NCI-H2196 (cell line): ENCODE results near the gene DNAJC12.
"Not testable (repeated sequence)": the region's sequence is repeated elsewhere in the genome, so short reads cannot be mapped to it uniquely, and the experiment has no call there.

Experiments used
- DNase-seq: peaks from one replicate; lab custom pipeline; 2025; ENCODE audit not compliant: unreplicated experiment; lab: John Stamatoyannopoulos, UW

Gene DNAJC12

GRCh38 chr10:67837541-67838314 is at the start of gene DNAJC12:
Gene DNAJC12, minus strand, starts transcription at chr10:67838188. Its CDS starts 177 bp downstream, at chr10:67838011.
- peak; percentile 52 for DNase-seq

DNA sequence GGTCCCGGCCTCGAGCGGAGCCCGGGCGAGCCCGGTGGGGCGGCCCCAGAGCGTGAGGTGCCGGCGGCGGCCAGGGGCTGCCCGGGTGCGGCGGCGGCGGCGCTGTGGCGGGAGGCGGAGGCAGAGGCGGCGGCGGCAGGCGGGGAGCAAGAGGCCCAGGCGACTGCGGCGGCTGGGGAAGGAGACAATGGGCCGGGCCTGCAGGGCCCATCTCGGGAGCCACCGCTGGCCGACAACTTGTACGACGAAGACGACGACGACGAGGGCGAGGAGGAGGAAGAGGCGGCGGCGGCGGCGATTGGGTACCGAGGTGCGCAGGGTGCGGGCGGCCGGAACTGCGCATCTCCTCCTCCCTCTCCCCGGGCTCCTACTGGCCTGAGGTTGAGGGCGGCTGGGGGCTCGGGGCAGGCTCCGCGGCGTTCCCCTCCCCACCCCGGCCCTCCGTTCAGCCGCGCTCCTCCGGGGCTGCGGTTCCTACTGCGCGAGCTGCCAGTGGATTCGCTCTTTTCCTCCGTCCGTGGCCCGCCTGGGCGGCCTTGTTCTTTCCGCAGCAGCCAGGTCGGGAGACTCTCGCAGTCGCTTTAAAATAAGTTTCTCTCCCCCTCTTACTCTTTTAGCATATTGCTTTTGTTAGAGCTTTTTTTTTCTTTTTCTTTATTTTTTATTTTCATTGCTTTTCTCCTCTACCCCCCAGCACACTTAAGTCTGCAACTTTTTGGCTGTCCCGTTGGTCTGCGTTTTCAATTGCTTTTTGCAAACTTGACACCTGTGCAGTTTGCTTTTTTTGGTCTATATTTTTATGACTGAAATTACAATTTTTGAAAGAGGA is 47.1 kb upstream of the DNAJC12 start:
- peak; percentile 38 for DNase-seq

GRCh38 chr10:67884313-67884841 is 46.4 kb upstream of the DNAJC12 start, which contains the start of gene SIRT1:
Gene SIRT1, plus strand, starts transcription at chr10:67884656. Its CDS starts 66 bp downstream, at chr10:67884722.
- DNase-seq, result peak; percentile 85

DNA sequence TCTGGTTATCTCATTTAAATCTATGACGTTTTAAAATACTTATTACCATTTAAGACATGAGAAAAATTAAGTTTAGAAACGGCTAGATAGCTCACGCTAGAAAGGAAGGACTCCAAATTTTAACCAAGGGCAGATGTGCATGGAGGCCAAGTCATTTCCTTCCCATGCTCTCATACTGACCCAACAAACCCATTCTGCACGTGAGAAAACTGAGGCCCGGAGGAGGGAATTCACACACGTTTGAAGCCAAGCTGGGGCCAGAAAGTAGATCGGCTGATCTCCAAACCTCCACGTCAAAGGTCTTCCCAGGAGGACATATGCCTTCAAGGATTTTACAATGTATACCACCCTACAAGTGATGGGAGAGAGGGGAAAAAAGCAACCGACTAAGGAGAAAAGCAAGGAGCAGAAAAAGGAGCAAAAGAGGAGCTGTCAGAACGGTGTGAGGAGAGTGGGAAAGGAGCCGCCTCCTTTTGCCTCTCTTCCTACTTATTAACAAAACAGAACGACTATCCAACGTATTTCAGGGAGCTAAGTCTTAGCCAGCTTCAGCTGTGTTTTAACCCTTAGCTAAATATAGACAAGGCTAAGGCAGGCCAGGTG is 45.8 kb upstream of the DNAJC12 start:
- no peak for DNase-seq

- DNase-seq, result no peak
These were observed 40.1 kb upstream of the DNAJC12 start for GRCh38 chr10:67878133-67878532.

DNA sequence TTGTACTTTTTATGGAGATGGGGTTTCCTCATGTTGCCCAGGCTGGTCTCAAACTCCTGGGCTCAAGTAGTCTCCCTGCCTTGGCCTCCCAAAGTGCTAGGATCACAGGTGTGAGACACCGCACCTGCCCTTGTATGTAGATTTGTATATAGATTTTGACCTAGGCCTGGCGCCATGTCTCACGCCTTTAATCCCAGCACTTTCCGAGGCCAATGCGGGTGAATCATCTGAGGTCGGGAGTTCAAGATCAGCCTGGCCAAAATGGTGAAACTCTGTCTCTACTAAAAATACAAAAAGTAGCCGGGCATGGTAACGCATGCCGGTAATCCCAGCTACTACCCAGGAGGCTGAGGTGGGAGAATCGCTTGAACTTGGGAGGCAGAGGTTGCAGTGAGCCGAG is 39.4 kb upstream of the DNAJC12 start:
- DNase-seq, result not testable (repeated sequence)

- no peak for DNase-seq
These were observed 37.6 kb upstream of the DNAJC12 start for GRCh38 chr10:67875340-67876238.

- no peak for DNase-seq
These were observed 32.0 kb upstream of the DNAJC12 start for GRCh38 chr10:67869996-67870395.

DNA sequence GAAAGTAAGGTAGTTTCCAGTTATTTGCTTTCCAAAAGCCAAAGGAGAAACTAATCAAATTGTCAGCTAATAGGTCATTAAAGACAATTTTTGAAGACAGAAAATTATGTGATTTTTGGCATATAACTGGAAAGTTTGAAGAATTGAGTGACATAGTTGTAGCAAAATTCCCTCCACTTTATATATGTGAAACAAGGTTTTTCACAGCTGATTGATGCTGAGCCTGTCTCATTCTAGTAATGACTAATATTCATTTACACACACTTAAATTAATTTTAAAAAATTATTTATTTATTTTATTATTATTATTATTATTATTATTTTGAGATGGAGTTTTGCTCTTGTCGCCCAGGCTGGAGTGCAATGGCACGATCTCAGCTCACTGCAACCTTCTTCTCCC is 30.1 kb upstream of the DNAJC12 start:
- DNase-seq, result no peak

- DNase-seq, result no peak
These were observed 26.8 kb upstream of the DNAJC12 start for GRCh38 chr10:67864607-67865371.

DNA sequence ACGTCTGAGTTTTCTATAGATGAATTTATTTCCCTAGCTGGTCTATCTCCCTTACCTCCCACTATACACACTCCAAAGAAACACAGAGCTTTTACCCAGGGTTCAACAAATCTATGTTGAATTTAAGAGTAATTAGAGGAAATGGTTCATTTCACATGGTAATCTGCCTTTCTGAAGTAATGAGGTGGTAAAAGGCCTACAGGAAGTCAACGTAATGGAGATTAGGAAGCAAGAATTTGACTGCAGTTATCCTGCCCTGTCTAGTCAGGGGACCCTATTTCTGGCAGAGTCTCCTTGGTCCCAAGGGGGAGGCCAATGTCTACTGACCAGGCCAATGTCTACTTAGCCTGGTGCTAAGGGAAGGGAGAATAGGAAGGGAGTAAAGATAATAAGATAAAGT is 25.1 kb upstream of the DNAJC12 start:
- no peak for DNase-seq

- no peak for DNase-seq
These were observed 23.9 kb upstream of the DNAJC12 start for GRCh38 chr10:67861750-67862432.

GRCh38 chr10:67858971-67859370 is 21.0 kb upstream of the DNAJC12 start:
- no peak for DNase-seq

DNA sequence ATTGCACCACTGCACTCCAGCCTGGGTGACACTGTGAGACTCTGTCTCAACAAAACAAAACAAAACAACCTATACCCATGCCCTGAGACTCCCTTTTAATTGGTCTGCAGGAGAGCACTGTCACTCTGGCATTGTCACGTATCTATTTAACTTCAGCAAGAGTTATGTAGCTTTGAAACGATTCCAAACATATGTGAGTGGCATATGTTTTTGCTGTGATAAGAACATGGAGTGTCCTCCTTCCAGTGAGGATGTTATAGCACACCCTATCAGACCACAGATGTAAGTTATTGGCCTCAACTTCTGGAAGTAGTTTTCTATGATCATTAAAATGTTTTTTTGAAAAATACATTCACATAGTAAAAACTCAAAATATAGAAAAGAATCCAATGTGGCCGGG is 15.5 kb upstream of the DNAJC12 start:
- DNase-seq, result no peak

DNA sequence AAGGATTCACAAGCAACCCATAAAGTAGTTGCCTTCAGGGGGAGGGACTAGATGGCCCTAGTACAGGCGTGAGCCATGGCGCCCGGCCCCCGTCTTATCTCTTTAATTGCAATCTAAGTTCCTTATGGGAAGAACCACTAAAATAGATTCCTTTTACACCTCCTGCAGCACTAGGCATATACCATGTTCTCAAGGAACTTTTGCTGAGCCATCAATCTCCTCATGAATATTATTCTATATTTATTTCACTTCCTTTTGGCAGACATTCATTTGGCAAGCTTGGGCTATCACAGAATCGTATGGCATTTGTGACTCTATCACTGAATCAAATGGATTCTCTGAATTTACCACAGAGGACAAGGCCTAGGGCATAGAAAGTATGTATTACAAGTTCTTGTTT is 14.8 kb upstream of the DNAJC12 start:
- no peak for DNase-seq

- DNase-seq, result no peak
These were observed 13.2 kb upstream of the DNAJC12 start for GRCh38 chr10:67851186-67851585.

- peak; percentile 80 for DNase-seq
These were observed 11.5 kb upstream of the DNAJC12 start for GRCh38 chr10:67849331-67850011.

- DNase-seq, result no peak
These were observed 5.3 kb upstream of the DNAJC12 start for GRCh38 chr10:67843284-67843683.

- no peak for DNase-seq
These were observed 3.7 kb upstream of the DNAJC12 start for GRCh38 chr10:67841737-67842136.
